Measurements from ENCODE around the gene FBLL1.
"Not testable (repeated sequence)": the region's sequence is repeated elsewhere in the genome, so short reads cannot be mapped to it uniquely, and the experiment has no call there.

FBLL1 gene

DNA sequence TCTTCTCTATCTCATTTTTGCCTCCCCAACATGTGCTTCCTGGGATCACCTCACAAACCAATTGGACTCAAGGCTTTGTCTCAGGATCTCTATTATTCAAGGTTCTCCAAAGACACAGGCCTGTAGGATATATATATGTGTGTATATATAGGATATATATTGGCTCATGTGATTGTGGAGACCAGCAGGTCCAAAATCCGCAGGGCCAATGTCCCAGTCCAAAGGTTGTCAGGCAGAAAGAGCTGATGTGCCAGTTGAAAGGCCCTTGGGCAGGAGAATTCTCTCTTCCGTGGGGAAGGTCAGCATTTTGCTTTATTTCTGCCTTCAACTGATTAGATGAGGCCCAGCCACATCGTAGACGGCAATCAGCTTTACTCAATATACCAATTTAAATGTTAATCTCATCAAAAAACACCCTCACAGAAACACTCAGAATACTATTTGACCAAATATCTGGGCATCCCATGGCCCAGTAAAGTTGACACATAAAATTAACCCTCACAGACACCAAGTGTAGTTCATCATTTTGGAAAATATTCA lies 1.3 kb upstream of the FBLL1 start:
- no peak overlapping the region for H3K9ac ChIP-seq (ENCODE audit: low read length)
- no peaks in the 10 kb centered on the region for H3K9me3 ChIP-seq (ENCODE audit: low read length)
- peaks cover 6 to 30% of the 10 kb centered on the region in 2 donors for H3K27me3 ChIP-seq (ENCODE audit: control insufficient read depth in 1 of 2, insufficient read depth in 2 of 2, low read length in 2 of 2)
- no peak overlapping the region for H3K4me3 ChIP-seq (ENCODE audit: low read depth in 1 of 2, low read length in 2 of 2)
- no peak overlapping the region for H3K27ac ChIP-seq (ENCODE audit: low read depth, low read length)
- H3K36me3 ChIP-seq (ENCODE audit: insufficient read depth, low read length) = no peaks in the 10 kb centered on the region
- H3K4me1 ChIP-seq (ENCODE audit: insufficient read depth, low read length) = no peaks in the 10 kb centered on the region

GRCh38 chr5:168529374-168530234 lies 499 bp downstream of the FBLL1 start:
- Histone ChIP-seq H3K9me3 (ENCODE audit: low read length) (no peaks in the 10 kb centered on the region), H3K27me3 (ENCODE audit: control insufficient read depth in 1 of 2, insufficient read depth in 2 of 2, low read length in 2 of 2) (peaks cover 6 to 30% of the 10 kb centered on the region in 2 donors), H3K27ac (ENCODE audit: low read depth, low read length) (no peak overlapping the region), H3K4me1 (ENCODE audit: insufficient read depth, low read length) (no peaks in the 10 kb centered on the region), H3K4me3 (ENCODE audit: low read depth in 1 of 2, low read length in 2 of 2) (no peak overlapping the region), H3K36me3 (ENCODE audit: insufficient read depth, low read length) (no peaks in the 10 kb centered on the region), H3K9ac (ENCODE audit: low read length) (no peak overlapping the region)

GRCh38 chr5:168530621-168531150 lies 1.6 kb downstream of the FBLL1 start:
- Histone ChIP-seq H3K9me3 (ENCODE audit: low read length) (no peaks in the 10 kb centered on the region), H3K4me3 (ENCODE audit: low read depth in 1 of 2, low read length in 2 of 2) (no peak overlapping the region), H3K4me1 (ENCODE audit: insufficient read depth, low read length) (no peaks in the 10 kb centered on the region), H3K27me3 (ENCODE audit: control insufficient read depth in 1 of 2, insufficient read depth in 2 of 2, low read length in 2 of 2) (peaks cover 6 to 30% of the 10 kb centered on the region in 2 donors), H3K27ac (ENCODE audit: low read depth, low read length) (no peak overlapping the region), H3K9ac (ENCODE audit: low read length) (no peak overlapping the region), H3K36me3 (ENCODE audit: insufficient read depth, low read length) (no peaks in the 10 kb centered on the region)

- Histone ChIP-seq H3K4me3 (ENCODE audit: low read depth in 1 of 2, low read length in 2 of 2) (no peak overlapping the region), H3K9me3 (ENCODE audit: low read length) (no peaks in the 10 kb centered on the region), H3K4me1 (ENCODE audit: insufficient read depth, low read length) (no peaks in the 10 kb centered on the region), H3K9ac (ENCODE audit: low read length) (no peak overlapping the region), H3K36me3 (ENCODE audit: insufficient read depth, low read length) (no peaks in the 10 kb centered on the region), H3K27ac (ENCODE audit: low read depth, low read length) (no peak overlapping the region), H3K27me3 (ENCODE audit: control insufficient read depth in 1 of 2, insufficient read depth in 2 of 2, low read length in 2 of 2) (peaks cover 6 to 30% of the 10 kb centered on the region in 2 donors)
These were observed 2.1 kb downstream of the FBLL1 start for GRCh38 chr5:168531191-168531590.

- no peaks in the 10 kb centered on the region for H3K9me3 ChIP-seq (ENCODE audit: low read length)
- no peak overlapping the region for H3K27ac ChIP-seq (ENCODE audit: low read depth, low read length)
- no peak overlapping the region for H3K9ac ChIP-seq (ENCODE audit: low read length)
- peaks cover 6 to 30% of the 10 kb centered on the region in 2 donors for H3K27me3 ChIP-seq (ENCODE audit: control insufficient read depth in 1 of 2, insufficient read depth in 2 of 2, low read length in 2 of 2)
- no peaks in the 10 kb centered on the region for H3K36me3 ChIP-seq (ENCODE audit: insufficient read depth, low read length)
- H3K4me3 ChIP-seq (ENCODE audit: low read depth in 1 of 2, low read length in 2 of 2) = no peak overlapping the region
- no peaks in the 10 kb centered on the region for H3K4me1 ChIP-seq (ENCODE audit: insufficient read depth, low read length)
These were observed 3.1 kb downstream of the FBLL1 start for GRCh38 chr5:168531987-168532864.

- H3K4me3 ChIP-seq (ENCODE audit: low read depth in 1 of 2, low read length in 2 of 2); H3K27ac ChIP-seq (ENCODE audit: low read depth, low read length); H3K36me3 ChIP-seq (ENCODE audit: insufficient read depth, low read length); H3K4me1 ChIP-seq (ENCODE audit: insufficient read depth, low read length); H3K9me3 ChIP-seq (ENCODE audit: low read length); H3K9ac ChIP-seq (ENCODE audit: low read length): not testable (repeated sequence)
- H3K27me3 ChIP-seq (ENCODE audit: control insufficient read depth in 1 of 2, insufficient read depth in 2 of 2, low read length in 2 of 2) = peaks cover 6 to 30% of the 10 kb centered on the region in 2 donors
These were observed 5.2 kb downstream of the FBLL1 start for GRCh38 chr5:168534351-168534750.

- H3K9me3 ChIP-seq (ENCODE audit: low read length) = no peaks in the 10 kb centered on the region
- H3K27ac ChIP-seq (ENCODE audit: low read depth, low read length) = no peak overlapping the region
These were observed 8.1 kb downstream of the FBLL1 start for GRCh38 chr5:168537176-168537575.

GRCh38 chr5:168549554-168549953 lies 20.4 kb downstream of the FBLL1 start:
- no peaks in the 10 kb centered on the region for H3K27me3 ChIP-seq (ENCODE audit: control insufficient read depth in 1 of 2, insufficient read depth in 2 of 2, low read length in 2 of 2)
- H3K9me3 ChIP-seq (ENCODE audit: low read length) = no peaks in the 10 kb centered on the region
- H3K36me3 ChIP-seq (ENCODE audit: insufficient read depth, low read length) = peaks cover 10% of the 10 kb centered on the region
- H3K9ac ChIP-seq (ENCODE audit: low read length) = no peak overlapping the region
- H3K4me3 ChIP-seq (ENCODE audit: low read depth in 1 of 2, low read length in 2 of 2) = no peak overlapping the region
- peaks cover 8% of the 10 kb centered on the region for H3K4me1 ChIP-seq (ENCODE audit: insufficient read depth, low read length)
- no peak overlapping the region for H3K27ac ChIP-seq (ENCODE audit: low read depth, low read length)

More at GRCh38 chr5:168537176-168537575, 8.1 kb downstream of the FBLL1 start:
- Histone ChIP-seq H3K36me3 (ENCODE audit: insufficient read depth, low read length) (no peaks in the 10 kb centered on the region), H3K27me3 (ENCODE audit: control insufficient read depth in 1 of 2, insufficient read depth in 2 of 2, low read length in 2 of 2) (peaks cover 0 to 7% of the 10 kb centered on the region in 2 donors), H3K4me1 (ENCODE audit: insufficient read depth, low read length) (no peaks in the 10 kb centered on the region), H3K4me3 (ENCODE audit: low read depth in 1 of 2, low read length in 2 of 2) (no peak overlapping the region), H3K9ac (ENCODE audit: low read length) (no peak overlapping the region)

DNA sequence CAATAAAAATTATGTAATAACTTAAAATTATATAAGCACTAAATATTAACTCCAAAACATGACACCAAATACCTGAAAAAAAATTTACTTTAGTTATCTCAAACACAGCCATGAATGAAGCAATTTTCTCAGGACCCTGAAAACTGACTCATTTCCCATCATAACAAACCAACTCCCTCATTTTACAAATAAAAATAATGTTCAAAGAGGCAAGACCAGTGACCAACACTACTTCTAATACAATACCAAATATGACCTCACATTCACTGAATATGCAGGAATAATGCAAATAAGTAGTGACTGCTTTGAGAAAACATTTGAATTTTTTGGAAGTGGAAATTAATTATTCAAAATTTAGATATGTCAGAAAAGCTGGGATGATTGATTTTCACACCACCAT lies 21.6 kb downstream of the FBLL1 start:
- Histone ChIP-seq H3K9me3 (ENCODE audit: low read length) (no peaks in the 10 kb centered on the region), H3K27ac (ENCODE audit: low read depth, low read length) (no peak overlapping the region), H3K4me1 (ENCODE audit: insufficient read depth, low read length) (peaks cover 8% of the 10 kb centered on the region), H3K36me3 (ENCODE audit: insufficient read depth, low read length) (peaks cover 10% of the 10 kb centered on the region), H3K9ac (ENCODE audit: low read length) (no peak overlapping the region), H3K27me3 (ENCODE audit: control insufficient read depth in 1 of 2, insufficient read depth in 2 of 2, low read length in 2 of 2) (no peaks in the 10 kb centered on the region), H3K4me3 (ENCODE audit: low read depth in 1 of 2, low read length in 2 of 2) (no peak overlapping the region)

DNA sequence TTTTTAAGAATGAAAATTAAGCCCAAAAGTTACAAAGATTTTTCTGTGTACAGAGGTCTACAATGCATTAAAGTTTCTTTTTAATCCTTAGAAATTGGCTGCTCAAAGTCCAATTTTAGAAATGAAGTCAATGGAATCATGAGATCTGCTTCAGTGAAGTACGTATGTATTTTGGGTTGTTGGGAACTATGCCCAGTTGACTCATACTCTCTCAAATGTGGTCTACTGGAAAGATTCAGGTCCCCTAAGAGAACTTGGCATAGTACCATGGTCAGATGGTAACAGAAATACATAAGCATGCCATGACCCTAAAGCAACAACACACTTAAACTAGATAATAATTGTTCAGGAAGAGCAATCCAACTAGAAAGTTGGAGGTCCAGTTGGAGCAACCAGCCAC lies 23.0 kb downstream of the FBLL1 start:
- no peak overlapping the region for H3K27ac ChIP-seq (ENCODE audit: low read depth, low read length)
- H3K27me3 ChIP-seq (ENCODE audit: control insufficient read depth in 1 of 2, insufficient read depth in 2 of 2, low read length in 2 of 2) = no peaks in the 10 kb centered on the region
- no peak overlapping the region for H3K4me3 ChIP-seq (ENCODE audit: low read depth in 1 of 2, low read length in 2 of 2)
- no peak overlapping the region for H3K9ac ChIP-seq (ENCODE audit: low read length)
- H3K4me1 ChIP-seq (ENCODE audit: insufficient read depth, low read length) = peaks cover 8% of the 10 kb centered on the region
- H3K9me3 ChIP-seq (ENCODE audit: low read length) = no peaks in the 10 kb centered on the region
- H3K36me3 ChIP-seq (ENCODE audit: insufficient read depth, low read length) = peaks cover 17% of the 10 kb centered on the region
